SK-N-SH treated with all-trans-retinoic acid at 6 μM for 48 hours (cell line): Measurements from ENCODE around the gene LRRC23.

ENCODE experiments used
- ATAC-seq: fragments of 200-7000 bp; cut with Tn5 transposase; 3 replicates; pipeline ENCODE4 v1.9.1; 2020; ENCODE audit warnings: mild to moderate bottlenecking, moderate library complexity
- ARNTL ChIP-seq: fragments of 450-650 bp; formaldehyde crosslinking; IDR thresholded peaks from 2 replicates; pipeline ENCODE4 v1.5.0; 2020; ENCODE audit warnings: low read depth, mild to moderate bottlenecking, moderate library complexity, borderline replicate concordance
- BACH2 ChIP-seq: fragments of 250-450 bp; sonication (Bioruptor Pico); IDR thresholded peaks from 2 replicates; pipeline ENCODE4 v1.9.0; 2021; ENCODE audit warnings: mild to moderate bottlenecking, borderline replicate concordance
- CSDC2 ChIP-seq: fragments of 250-450 bp; sonication (Bioruptor Pico); IDR thresholded peaks from 2 replicates; pipeline ENCODE4 v1.5.0; 2020; ENCODE audit warnings: mild to moderate bottlenecking, moderate library complexity
- CSRNP3 ChIP-seq: fragments of 250-450 bp; sonication (Bioruptor Pico); IDR thresholded peaks from 2 replicates; pipeline ENCODE4 v1.5.1; 2021; ENCODE audit warnings: mild to moderate bottlenecking, moderate library complexity
- GLIS3 ChIP-seq: fragments of 250-450 bp; sonication (Bioruptor Pico); IDR thresholded peaks from 2 replicates; pipeline ENCODE4 v1.5.0; 2020; ENCODE audit warnings: mild to moderate bottlenecking, moderate library complexity
- ISL1 ChIP-seq: fragments of 250-450 bp; sonication (Bioruptor Pico); IDR thresholded peaks from 2 replicates; pipeline ENCODE4 v2.1.2; 2022; ENCODE audit warnings: mild to moderate bottlenecking, moderate library complexity
- OSR1 ChIP-seq: fragments of 250-450 bp; sonication (Bioruptor Pico); IDR thresholded peaks from 2 replicates; pipeline ENCODE4 v1.8.0; 2022; ENCODE audit warnings: moderate library complexity, mild to moderate bottlenecking, inconsistent platforms
- PATZ1 ChIP-seq: fragments of 250-450 bp; sonication (Bioruptor Pico); IDR thresholded peaks from 2 replicates; pipeline ENCODE4 v1.8.0; 2020; ENCODE audit warnings: mild to moderate bottlenecking, moderate library complexity, borderline replicate concordance
- PPARA ChIP-seq: fragments of 250-450 bp; sonication (Bioruptor Pico); IDR thresholded peaks from 2 replicates; pipeline ENCODE4 v1.5.0; 2020; ENCODE audit warnings: mild to moderate bottlenecking, borderline replicate concordance
- RARB ChIP-seq: fragments of 250-450 bp; sonication (Bioruptor Pico); IDR thresholded peaks from 2 replicates; pipeline ENCODE4 v1.8.0; 2021; ENCODE audit warnings: mild to moderate bottlenecking, moderate library complexity
- SNAI2 ChIP-seq: fragments of 250-450 bp; sonication (Bioruptor Pico); IDR thresholded peaks from 2 replicates; pipeline ENCODE4 v1.5.0; 2020; ENCODE audit warnings: mild to moderate bottlenecking, moderate library complexity
- TCF4 ChIP-seq: fragments of 250-450 bp; sonication (Bioruptor Pico); IDR thresholded peaks from 2 replicates; pipeline ENCODE4 v1.8.0; 2021; ENCODE audit warnings: mild to moderate bottlenecking, moderate library complexity, borderline replicate concordance
- TOX ChIP-seq: fragments of 250-450 bp; sonication (Bioruptor Pico); IDR thresholded peaks from 2 replicates; pipeline ENCODE4 v1.8.0; 2021; ENCODE audit warnings: mild to moderate bottlenecking, moderate library complexity, borderline replicate concordance
- ZC3H10 ChIP-seq: fragments of 250-450 bp; sonication (Bioruptor Pico); IDR thresholded peaks from 2 replicates; pipeline ENCODE4 v1.5.1; 2021; ENCODE audit warnings: mild to moderate bottlenecking, moderate library complexity
- ZFP30 ChIP-seq: fragments of 450-650 bp; formaldehyde crosslinking; IDR thresholded peaks from 2 replicates; pipeline ENCODE4 v1.5.0; 2022; ENCODE audit warnings: mild to moderate bottlenecking, moderate library complexity
- ZNF565 ChIP-seq: fragments of 450-650 bp; formaldehyde crosslinking; conservative IDR thresholded peaks from 2 replicates; pipeline ENCODE4 v1.5.0; 2020; ENCODE audit warnings: low read depth, mild to moderate bottlenecking, moderate library complexity
- ZNF70 ChIP-seq: fragments of 450-650 bp; formaldehyde crosslinking; IDR thresholded peaks from 2 replicates; pipeline ENCODE4 v1.5.0; 2020; ENCODE audit warnings: mild to moderate bottlenecking, moderate library complexity
- TF ChIP-seq, protein P1 (sequence below): fragments of 250-450 bp; sonication (Bioruptor Pico); IDR thresholded peaks from 2 replicates; pipeline ENCODE4 v1.8.0; 2021; ENCODE audit warnings: low read depth, mild to moderate bottlenecking, moderate library complexity, borderline replicate concordance
- TF ChIP-seq, protein P2 (sequence below): fragments of 250-450 bp; sonication (Bioruptor Pico); IDR thresholded peaks from 2 replicates; pipeline ENCODE4 v1.5.1; 2020; ENCODE audit warnings: low read depth, mild to moderate bottlenecking, moderate library complexity

Gene LRRC23

DNA sequence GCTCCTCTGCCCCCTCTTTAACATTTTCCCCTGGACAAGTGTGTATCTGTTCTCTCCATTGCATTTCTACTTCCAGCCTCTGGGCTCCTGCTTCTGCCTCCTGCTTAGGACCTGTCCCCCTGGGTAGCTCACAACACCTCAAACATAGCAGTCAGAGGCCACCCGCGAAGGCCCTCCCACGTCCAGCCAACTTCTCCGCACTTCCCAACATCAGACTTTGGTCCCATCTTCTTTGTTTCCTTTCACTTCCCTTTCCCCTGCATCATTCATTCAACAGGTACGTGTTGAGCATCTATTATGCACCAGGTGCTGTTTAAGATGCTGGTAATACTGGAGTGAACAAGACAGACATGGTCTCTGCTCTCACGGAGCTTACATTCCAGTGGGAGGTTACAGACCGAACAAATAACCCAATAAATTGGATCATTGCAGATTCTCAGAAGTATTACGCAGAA lies 42.3 kb downstream of the LRRC23 start:
- ATAC-seq = no peak
- TF ChIP-seq RARB (CRISPR knock-in tag) = no peak
- no peak for TF ChIP-seq ZC3H10
- no peak for TF ChIP-seq TCF4 (CRISPR knock-in tag)
- no peak for TF ChIP-seq BACH2 (CRISPR knock-in tag)
- TF ChIP-seq PATZ1 (CRISPR knock-in tag) = no peak
- TF ChIP-seq ZFP30 (CRISPR knock-in tag) = no peak

- ATAC-seq = no peak
- TF ChIP-seq PPARA (CRISPR knock-in tag) (no peak), ISL1 (no peak), ZFP30 (CRISPR knock-in tag) (no peak), ZNF565 (CRISPR knock-in tag) (no peak), ZNF70 (CRISPR knock-in tag) (no peak), OSR1 (CRISPR knock-in tag) (no peak), BACH2 (CRISPR knock-in tag) (no peak)
- TF ChIP-seq, protein P1, sequence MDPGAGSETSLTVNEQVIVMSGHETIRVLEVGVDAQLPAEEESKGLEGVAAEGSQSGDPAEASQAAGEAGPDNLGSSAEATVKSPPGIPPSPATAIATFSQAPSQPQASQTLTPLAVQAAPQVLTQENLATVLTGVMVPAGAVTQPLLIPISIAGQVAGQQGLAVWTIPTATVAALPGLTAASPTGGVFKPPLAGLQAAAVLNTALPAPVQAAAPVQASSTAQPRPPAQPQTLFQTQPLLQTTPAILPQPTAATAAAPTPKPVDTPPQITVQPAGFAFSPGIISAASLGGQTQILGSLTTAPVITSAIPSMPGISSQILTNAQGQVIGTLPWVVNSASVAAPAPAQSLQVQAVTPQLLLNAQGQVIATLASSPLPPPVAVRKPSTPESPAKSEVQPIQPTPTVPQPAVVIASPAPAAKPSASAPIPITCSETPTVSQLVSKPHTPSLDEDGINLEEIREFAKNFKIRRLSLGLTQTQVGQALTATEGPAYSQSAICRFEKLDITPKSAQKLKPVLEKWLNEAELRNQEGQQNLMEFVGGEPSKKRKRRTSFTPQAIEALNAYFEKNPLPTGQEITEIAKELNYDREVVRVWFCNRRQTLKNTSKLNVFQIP = no peak
- TF ChIP-seq, all 23 proteins: peak for 0
Observed at GRCh38 chr12:6947615-6948014, 43.0 kb downstream of the LRRC23 start.

GRCh38 chr12:6948873-6949594 lies 44.4 kb downstream of the LRRC23 start:
- TF ChIP-seq ARNTL (CRISPR knock-in tag) = no peak
- TF ChIP-seq CSDC2 (CRISPR knock-in tag) = no peak
- no peak for TF ChIP-seq PATZ1 (CRISPR knock-in tag)
- TF ChIP-seq CSRNP3 = no peak
- TF ChIP-seq OSR1 (CRISPR knock-in tag) = no peak
- no peak for TF ChIP-seq SNAI2
- no peak for TF ChIP-seq ZFP30 (CRISPR knock-in tag)
- TF ChIP-seq TOX = no peak
- TF ChIP-seq, protein P2, sequence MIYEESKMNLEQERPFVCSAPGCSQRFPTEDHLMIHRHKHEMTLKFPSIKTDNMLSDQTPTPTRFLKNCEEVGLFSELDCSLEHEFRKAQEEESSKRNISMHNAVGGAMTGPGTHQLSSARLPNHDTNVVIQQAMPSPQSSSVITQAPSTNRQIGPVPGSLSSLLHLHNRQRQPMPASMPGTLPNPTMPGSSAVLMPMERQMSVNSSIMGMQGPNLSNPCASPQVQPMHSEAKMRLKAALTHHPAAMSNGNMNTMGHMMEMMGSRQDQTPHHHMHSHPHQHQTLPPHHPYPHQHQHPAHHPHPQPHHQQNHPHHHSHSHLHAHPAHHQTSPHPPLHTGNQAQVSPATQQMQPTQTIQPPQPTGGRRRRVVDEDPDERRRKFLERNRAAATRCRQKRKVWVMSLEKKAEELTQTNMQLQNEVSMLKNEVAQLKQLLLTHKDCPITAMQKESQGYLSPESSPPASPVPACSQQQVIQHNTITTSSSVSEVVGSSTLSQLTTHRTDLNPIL (CRISPR knock-in tag) = no peak
- no peak for TF ChIP-seq RARB (CRISPR knock-in tag)
- TF ChIP-seq ZNF70 (CRISPR knock-in tag) = no peak
- TF ChIP-seq GLIS3 (CRISPR knock-in tag) = no peak
- TF ChIP-seq, protein P1 = no peak
- TF ChIP-seq PPARA (CRISPR knock-in tag) = no peak
- TF ChIP-seq ZNF565 (CRISPR knock-in tag) = no peak
- no peak for TF ChIP-seq ISL1
- TF ChIP-seq ZC3H10 = no peak
- ATAC-seq = no peak
